ENCODE results near the gene FBN2. TPM values are rescaled to one million over a fixed set of nuclear protein-coding genes. Genes with fewer than 3 reads are reported as not detected.

The FBN2 gene
- total and polyA plus RNA-seq, 2 of the 4 experiments (the other 2 are of a cell fraction), result 26.7 to 69.0 TPM

GRCh38 chr5:128441941-128442350 lies 96.1 kb downstream of the FBN2 start:
- Histone ChIP-seq H3K79me1 (ENCODE audit: low read depth in 1 of 2, low read length in 2 of 2) (no peaks in the 10 kb centered on the region), H2AFZ (replicated peaks; ENCODE audit: low read length, poor library complexity) (no peak overlapping the region)

More at GRCh38 chr5:128441941-128442350, 96.1 kb downstream of the FBN2 start:
- no TSS peak for BruUV-seq (replicated peaks)
- Histone ChIP-seq H3K4me3 (ENCODE audit: insufficient read depth, low read depth, low read length) (no peak overlapping the region), H3K4me1 (ENCODE audit: control insufficient read depth, insufficient read depth, low read length) (no peaks in the 10 kb centered on the region), H3K27me3 (ENCODE audit: control insufficient read depth, insufficient read depth, low read length) (no peaks in the 10 kb centered on the region), H3K18ac (ENCODE audit: low read depth, low read length) (no peak overlapping the region), H2BK120ac (ENCODE audit: low read depth, low read length) (no peak overlapping the region), H2AK5ac (ENCODE audit: low read depth, low read length) (no peak overlapping the region), H2BK5ac (ENCODE audit: low read depth, low read length, poor library complexity, severe bottlenecking) (no peak overlapping the region), H3K4me2 (ENCODE audit: low read depth, low read length) (no peak overlapping the region), H3K9me3 (ENCODE audit: control insufficient read depth, insufficient read depth, low read length) (no peaks in the 10 kb centered on the region), H3K27ac (ENCODE audit: insufficient read depth, low read length) (no peak overlapping the region), H4K91ac (ENCODE audit: insufficient read depth, low read depth, low read length) (no peak overlapping the region), H4K5ac (ENCODE audit: low read depth, low read length) (no peak overlapping the region), H2BK15ac (ENCODE audit: low read depth, low read length) (no peak overlapping the region), H3K4ac (ENCODE audit: low read depth, low read length) (no peak overlapping the region), H3K9ac (ENCODE audit: low read depth, low read length) (no peak overlapping the region), H3K23ac (ENCODE audit: low read depth, low read length) (no peak overlapping the region), H4K8ac (ENCODE audit: low read depth in 2 of 2, low read length in 2 of 2) (no peak overlapping the region), H3K14ac (replicated peaks; ENCODE audit: low read depth, low read length) (no peak overlapping the region), H4K20me1 (ENCODE audit: insufficient read depth, low read length) (no peaks in the 10 kb centered on the region), H3K56ac (ENCODE audit: extremely low read depth, insufficient read depth, low read length) (no peak overlapping the region), H2BK20ac (ENCODE audit: low read depth, low read length) (no peak overlapping the region), H2AK9ac (replicated peaks; ENCODE audit: low read depth, low read length, poor library complexity) (no peak overlapping the region), H3K36me3 (ENCODE audit: control insufficient read depth, insufficient read depth, low read length) (peaks cover 4% of the 10 kb centered on the region; the same call in 1 of the 2 replicates), H3K9me1 (ENCODE audit: insufficient read depth, low read length) (no peaks in the 10 kb centered on the region)
- POLR2A ChIA-PET (ENCODE audit: unreplicated experiment), result no interaction called here
- ATAC-seq (ENCODE audit: low read depth), result no peak
- no peak for DNase-seq
- dilution Hi-C loops (cut with HindIII; ENCODE audit: low sequenced_read_pairs, unreplicated experiment) (no loop called here), intact Hi-C loops (cut with micrococcal nuclease) (no loop called here), in situ Hi-C loops (cut with MboI; ENCODE audit: low sequenced_read_pairs) (no loop called here)
- CTCF ChIA-PET, result no interaction called here
- no CpG with 5 or more reads among the region's 2 CpGs for WGBS, 2 experiments (ENCODE audit: extremely low coverage in 2 of 2, insufficient read length in 1 of 2)
- TF ChIP-seq USF2 (IDR thresholded peaks at IDR 0.05; ENCODE audit: low read depth, low read length) (no peak), MAFK (IDR thresholded peaks at IDR 0.05; ENCODE audit: low read depth, low read length) (no peak), POLR2A (IDR thresholded peaks at IDR 0.05; ENCODE audit: low read depth, low read length) (no peak), CTCF (conservative IDR thresholded peaks at IDR 0.05; ENCODE audit: low read depth, low read length) (no peak), CHD1 (IDR thresholded peaks at IDR 0.05; ENCODE audit: low read depth, low read length) (no peak), FOS (IDR thresholded peaks at IDR 0.05; ENCODE audit: low read depth, low read length) (no peak), MAZ (IDR thresholded peaks at IDR 0.05; ENCODE audit: borderline replicate concordance, low read depth, low read length) (no peak), NFE2L2 (IDR thresholded peaks at IDR 0.05; ENCODE audit: low read depth, low read length) (no peak)
